SK-N-SH (cell line): ENCODE results near the gene CACNA2D1. TPM values are rescaled to one million over a fixed set of nuclear protein-coding genes. Genes with fewer than 3 reads are reported as not detected.

Source experiments
- CTCF ChIA-PET: fragments of 300-600, 350-600 bp; formaldehyde crosslinking; extraction: SDS; loops from one replicate; lab custom pipeline; 2021; lab: Yijun Ruan, JAX
- POLR2A ChIA-PET: fragments of 350-600 bp; sonication (Branson Sonifier 250); formaldehyde crosslinking; extraction: SDS; loops from one replicate; lab custom pipeline; 2020; ENCODE audit warnings: antibody characterized with exemption, inconsistent platforms; lab: Yijun Ruan, JAX
- DNase-seq: peaks from one replicate; pipeline ENCODE4 v3.0.0; 2012
- H2AFZ ChIP-seq: fragments of 200-600 bp; sonication (generic); 2 replicates; pipeline ENCODE4 v1.8.1; 2016; ENCODE audit warnings: antibody characterized with exemption, mild to moderate bottlenecking, low read depth
- H3F3A ChIP-seq: fragments of 200-600 bp; sonication (generic); replicated peaks from 2 replicates; pipeline ENCODE3; 2016; ENCODE audit warnings: antibody characterized with exemption, mild to moderate bottlenecking; ENCODE audit not compliant: insufficient read depth
- H3K27ac ChIP-seq, 2 experiments: fragments of 200-500 bp in 1 of 2; fragments of 200-600 bp in 1 of 2; sonication (Bioruptor generic) in 1 of 2; sonication (generic), shearing (Covaris generic) in 1 of 2; 2 replicates each; pipeline versions ENCODE4 v1.5.1 to v1.6.1; 2014 to 2016; ENCODE audit warnings: low read depth in 2 of 2, inconsistent platforms in 1 of 2, low read length in 1 of 2, mild to moderate bottlenecking in 1 of 2, mixed read lengths in 1 of 2
- H3K27me3 ChIP-seq: fragments of 200-600 bp; sonication (generic), shearing (Covaris generic); 2 replicates; pipeline ENCODE4 v1.6.1; 2016; ENCODE audit warnings: mixed run types; ENCODE audit not compliant: insufficient read depth
- H3K36me3 ChIP-seq, 2 experiments: fragments of 200-500 bp in 1 of 2; fragments of 200-600 bp in 1 of 2; sonication (Bioruptor generic) in 1 of 2; sonication (generic) in 1 of 2; replicated peaks in 1 of 2; 2 replicates each; pipeline versions ENCODE3 to v1.5.1; 2014 to 2016; ENCODE audit warnings: low read length in 1 of 2, mild to moderate bottlenecking in 1 of 2; ENCODE audit not compliant: insufficient read depth in 2 of 2, control insufficient read depth in 1 of 2
- H3K4me1 ChIP-seq, 2 experiments: fragments of 200-500 bp in 1 of 2; fragments of 200-600 bp in 1 of 2; sonication (Bioruptor generic) in 1 of 2; sonication (generic), shearing (Covaris generic) in 1 of 2; 2 replicates each; pipeline versions ENCODE4 v1.5.1 to v1.6.1; 2014 to 2016; ENCODE audit warnings: low read depth in 1 of 2, low read length in 1 of 2, mixed run types in 1 of 2; ENCODE audit not compliant: insufficient read depth in 2 of 2, control insufficient read depth in 1 of 2
- H3K4me2 ChIP-seq: fragments of 200-600 bp; sonication (generic), shearing (Covaris generic); 2 replicates; pipeline ENCODE4 v1.6.1; 2017; ENCODE audit warnings: mixed run types
- H3K4me3 ChIP-seq, 2 experiments: fragments of 200-500 bp in 1 of 2; fragments of 200-600 bp in 1 of 2; sonication (Bioruptor generic) in 1 of 2; sonication (generic), shearing (Covaris generic) in 1 of 2; 2 replicates each; pipeline versions ENCODE4 v1.5.1 to v1.8.1; 2014 to 2016; ENCODE audit warnings: low read depth in 2 of 2, inconsistent platforms in 1 of 2, low read length in 1 of 2, mild to moderate bottlenecking in 1 of 2, mixed read lengths in 1 of 2, moderate library complexity in 1 of 2
- H3K79me2 ChIP-seq: fragments of 200-600 bp; sonication (generic); 2 replicates; pipeline ENCODE4 v1.8.1; 2017; ENCODE audit warnings: mild to moderate bottlenecking; ENCODE audit not compliant: insufficient read depth
- H3K9ac ChIP-seq: fragments of 200-600 bp; sonication (generic); 2 replicates; pipeline ENCODE4 v1.6.1; 2017; ENCODE audit warnings: mixed run types
- H3K9me2 ChIP-seq: fragments of 200-600 bp; sonication (generic); 2 replicates; pipeline ENCODE4 v1.6.1; 2017; ENCODE audit warnings: mixed run types
- H3K9me3 ChIP-seq: fragments of 200-600 bp; sonication (generic); 2 replicates; pipeline ENCODE4 v1.6.1; 2017; ENCODE audit warnings: mixed run types, mild to moderate bottlenecking, moderate library complexity
- H4K20me1 ChIP-seq: fragments of 200-600 bp; sonication (generic); 2 replicates; pipeline ENCODE4 v1.6.1; 2017; ENCODE audit warnings: mild to moderate bottlenecking, mixed run types; ENCODE audit not compliant: insufficient read depth
- CTCF ChIP-seq: fragments of 200-600 bp; sonication (generic); IDR thresholded peaks from 2 replicates; pipeline ENCODE4 v1.6.1; 2017; ENCODE audit warnings: antibody characterized with exemption, mild to moderate bottlenecking, moderate library complexity
- EZH2phosphoT487 ChIP-seq: fragments of 200-600 bp; sonication (generic); IDR thresholded peaks from 2 replicates; pipeline ENCODE4 v1.6.1; 2017; ENCODE audit warnings: low read depth, mixed run types, mild to moderate bottlenecking, antibody characterized with exemption, moderate library complexity, borderline replicate concordance
- FOSL2 ChIP-seq: IDR thresholded peaks from 2 replicates; pipeline ENCODE4 v1.4.0; 2012; ENCODE audit warnings: low read depth, mild to moderate bottlenecking, moderate library complexity, borderline replicate concordance
- FOXJ3 ChIP-seq: sonication (generic); formaldehyde crosslinking; IDR thresholded peaks from 2 replicates; pipeline ENCODE4 v1.5.1; 2020; ENCODE audit warnings: mild to moderate bottlenecking, missing genetic modification reagents
- FOXM1 ChIP-seq: IDR thresholded peaks from 2 replicates; pipeline ENCODE4 v1.4.0; 2012; ENCODE audit warnings: low read depth, mild to moderate bottlenecking
- GABPA ChIP-seq: IDR thresholded peaks from 2 replicates; pipeline ENCODE4 v1.4.0; 2012; ENCODE audit warnings: low read depth, mild to moderate bottlenecking
- GATA2 ChIP-seq: sonication (generic); formaldehyde crosslinking; IDR thresholded peaks from 2 replicates; pipeline ENCODE4 v1.5.0; 2020; ENCODE audit warnings: mild to moderate bottlenecking, missing genetic modification reagents
- IRF3 ChIP-seq: fragments of 150-350 bp; IDR thresholded peaks from 2 replicates; pipeline ENCODE4 v1.6.1; 2016; ENCODE audit warnings: mild to moderate bottlenecking, low read depth, low read length
- MAX ChIP-seq: IDR thresholded peaks from 2 replicates; pipeline ENCODE4 v1.4.0; 2012; ENCODE audit warnings: low read depth
- NFIC ChIP-seq: IDR thresholded peaks from 2 replicates; pipeline ENCODE4 v1.4.0; 2012; ENCODE audit warnings: borderline replicate concordance
- NRF1 ChIP-seq: IDR thresholded peaks from 2 replicates; pipeline ENCODE4 v1.6.1; 2012; ENCODE audit warnings: low read depth, mild to moderate bottlenecking, low read length
- POLR2AphosphoS5 ChIP-seq: IDR thresholded peaks from 2 replicates; pipeline ENCODE4 v1.6.1; 2012; ENCODE audit warnings: low read depth, low read length
- RCOR1 ChIP-seq: fragments of 150-350 bp; IDR thresholded peaks from 2 replicates; pipeline ENCODE4 v1.6.1; 2017; ENCODE audit warnings: antibody characterized with exemption, low read length
- RFX5 ChIP-seq: IDR thresholded peaks from 2 replicates; pipeline ENCODE4 v1.6.1; 2012; ENCODE audit warnings: mild to moderate bottlenecking, improper control_type of control experiment, low read length
- RXRA ChIP-seq: IDR thresholded peaks from 2 replicates; pipeline ENCODE4 v1.4.0; 2012; ENCODE audit warnings: low read depth, mild to moderate bottlenecking, borderline replicate concordance
- TEAD4 ChIP-seq: IDR thresholded peaks from 2 replicates; pipeline ENCODE4 v1.4.0; 2012; ENCODE audit warnings: mild to moderate bottlenecking, borderline replicate concordance; ENCODE audit not compliant: insufficient read depth
- ZBTB33 ChIP-seq: IDR thresholded peaks from 2 replicates; pipeline ENCODE4 v1.4.0; 2012; ENCODE audit warnings: low read depth, borderline replicate concordance
- WGBS: methylation state at CpG from one replicate; pipeline ENCODE4 v1.1.6; 2017; ENCODE audit warnings: low lambda C conversion rate; 5-methylcytosine and 5-hydroxymethylcytosine counted together
- polyA plus RNA-seq, 3 experiments: library from polyadenylated mRNA; depleted of rRNA; stranded (reverse); fragments of >200 nt; gene quantifications; 2 replicates each; pipeline ENCODE4 v1.2.3, GENCODE V29; 2012

Gene CACNA2D1
- polyA plus RNA-seq, 1 of the 3 experiments (the other 2 are of a cell fraction) = 3.4 TPM

- H3K27me3 ChIP-seq = no peaks in the 10 kb centered on the region
- H3K4me3 ChIP-seq = no peak overlapping the region
- no peaks in the 10 kb centered on the region for H3K79me2 ChIP-seq
- no peak overlapping the region for H2AFZ ChIP-seq
- TF ChIP-seq ZBTB33 (no peak), RCOR1 (no peak), RFX5 (no peak), FOXJ3 (CRISPR knock-in tag) (no peak), NFIC (no peak), GABPA (no peak), MAX (no peak), FOXM1 (no peak), NRF1 (no peak), RXRA (no peak), CTCF (no peak)
- ChIA-PET POLR2A (no interaction called here), CTCF (interaction anchor here (0.9 to 2.3 kb wide), 3 partner anchors 15 to 192 kb away, joined by 3 to 8 read pairs (median 4); no protein-coding TSS in a partner anchor)
- H3F3A ChIP-seq = no peaks in the 10 kb centered on the region
- no peaks in the 10 kb centered on the region for H3K36me3 ChIP-seq
- no peak for DNase-seq
- no peak overlapping the region for H3K9ac ChIP-seq
- H3K9me2 ChIP-seq = no peaks in the 10 kb centered on the region
- H3K27ac ChIP-seq = peak overlapping the region in 1 of 2 experiments; percentile 44; a peak in 1 of 4 replicates
- no peak overlapping the region for H3K4me2 ChIP-seq
- peaks cover 0 to 18% of the 10 kb centered on the region in 2 experiments; a peak in 2 of 4 replicates for H3K4me1 ChIP-seq
- H3K9me3 ChIP-seq = no peaks in the 10 kb centered on the region
- no peaks in the 10 kb centered on the region for H4K20me1 ChIP-seq
Measured at GRCh38 chr7:82413237-82413636, 30.3 kb downstream of the CACNA2D1 start.

GRCh38 chr7:82411732-82412131, 31.8 kb downstream of the CACNA2D1 start:
- WGBS = 88% methylated on average over 2 of the region's 2 CpGs
- peaks cover 0 to 16% of the 10 kb centered on the region in 2 experiments; a peak in 2 of 4 replicates for H3K4me1 ChIP-seq
- no peaks in the 10 kb centered on the region for H3K36me3 ChIP-seq
- no peak overlapping the region for H3K4me2 ChIP-seq
- no peaks in the 10 kb centered on the region for H3K79me2 ChIP-seq
- CTCF ChIA-PET = interaction anchor here (0.7 to 2.0 kb wide), 4 partner anchors 15 to 318 kb away, joined by 3 to 6 read pairs (median 4); no protein-coding TSS in a partner anchor
- H3K27ac ChIP-seq = no peak overlapping the region
- POLR2A ChIA-PET = no interaction called here
- no peaks in the 10 kb centered on the region for H3K27me3 ChIP-seq
- H3K4me3 ChIP-seq = no peak overlapping the region
- no peaks in the 10 kb centered on the region for H3K9me2 ChIP-seq
- no peak for DNase-seq
- no peaks in the 10 kb centered on the region for H4K20me1 ChIP-seq
- no peak for TF ChIP-seq NRF1
- no peak for TF ChIP-seq EZH2phosphoT487
- no peak for TF ChIP-seq IRF3
- no peak for TF ChIP-seq FOSL2
- TF ChIP-seq GATA2 = no peak
- TF ChIP-seq FOXM1 = no peak
- TF ChIP-seq MAX = no peak
- no peak for TF ChIP-seq POLR2AphosphoS5
- TF ChIP-seq NFIC = no peak
- no peak for TF ChIP-seq TEAD4
- TF ChIP-seq, all 33 proteins: peak for 0
- Histone ChIP-seq H3F3A (no peaks in the 10 kb centered on the region), H3K9ac (no peak overlapping the region), H3K9me3 (no peaks in the 10 kb centered on the region), H2AFZ (no peak overlapping the region)
